Adipocyte (in vitro differentiated cells): Measurements from ENCODE around the gene PTER.

Experiments used
- DNase-seq: peaks from one replicate; pipeline ENCODE4 v3.0.0-alpha.2; 2015; ENCODE audit warnings: low read depth
- H3K27me3 ChIP-seq: replicated peaks from 2 replicates; pipeline ENCODE4 v1.7.0; 2013; ENCODE audit warnings: mild to moderate bottlenecking, low read length, moderate library complexity; ENCODE audit not compliant: control insufficient read depth, insufficient read depth
- H3K36me3 ChIP-seq: 2 replicates; pipeline ENCODE4 v1.7.0; 2013; ENCODE audit warnings: low read length, mild to moderate bottlenecking, moderate library complexity; ENCODE audit not compliant: control insufficient read depth, insufficient read depth, severe bottlenecking
- H3K4me1 ChIP-seq: 2 replicates; pipeline ENCODE4 v1.7.0; 2013; ENCODE audit warnings: mild to moderate bottlenecking, low read length, moderate library complexity; ENCODE audit not compliant: control insufficient read depth, insufficient read depth
- H3K4me3 ChIP-seq: 2 replicates; pipeline ENCODE4 v1.7.0; 2013; ENCODE audit warnings: mild to moderate bottlenecking, low read length, moderate library complexity
- H3K9ac ChIP-seq: 2 replicates; pipeline ENCODE4 v1.7.0; 2013; ENCODE audit warnings: mild to moderate bottlenecking, low read length, moderate library complexity
- H3K9me3 ChIP-seq: 2 replicates; pipeline ENCODE4 v1.7.0; 2013; ENCODE audit warnings: mild to moderate bottlenecking, low read length, moderate library complexity; ENCODE audit not compliant: control insufficient read depth

PTER gene, protein sequence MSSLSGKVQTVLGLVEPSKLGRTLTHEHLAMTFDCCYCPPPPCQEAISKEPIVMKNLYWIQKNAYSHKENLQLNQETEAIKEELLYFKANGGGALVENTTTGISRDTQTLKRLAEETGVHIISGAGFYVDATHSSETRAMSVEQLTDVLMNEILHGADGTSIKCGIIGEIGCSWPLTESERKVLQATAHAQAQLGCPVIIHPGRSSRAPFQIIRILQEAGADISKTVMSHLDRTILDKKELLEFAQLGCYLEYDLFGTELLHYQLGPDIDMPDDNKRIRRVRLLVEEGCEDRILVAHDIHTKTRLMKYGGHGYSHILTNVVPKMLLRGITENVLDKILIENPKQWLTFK

DNA sequence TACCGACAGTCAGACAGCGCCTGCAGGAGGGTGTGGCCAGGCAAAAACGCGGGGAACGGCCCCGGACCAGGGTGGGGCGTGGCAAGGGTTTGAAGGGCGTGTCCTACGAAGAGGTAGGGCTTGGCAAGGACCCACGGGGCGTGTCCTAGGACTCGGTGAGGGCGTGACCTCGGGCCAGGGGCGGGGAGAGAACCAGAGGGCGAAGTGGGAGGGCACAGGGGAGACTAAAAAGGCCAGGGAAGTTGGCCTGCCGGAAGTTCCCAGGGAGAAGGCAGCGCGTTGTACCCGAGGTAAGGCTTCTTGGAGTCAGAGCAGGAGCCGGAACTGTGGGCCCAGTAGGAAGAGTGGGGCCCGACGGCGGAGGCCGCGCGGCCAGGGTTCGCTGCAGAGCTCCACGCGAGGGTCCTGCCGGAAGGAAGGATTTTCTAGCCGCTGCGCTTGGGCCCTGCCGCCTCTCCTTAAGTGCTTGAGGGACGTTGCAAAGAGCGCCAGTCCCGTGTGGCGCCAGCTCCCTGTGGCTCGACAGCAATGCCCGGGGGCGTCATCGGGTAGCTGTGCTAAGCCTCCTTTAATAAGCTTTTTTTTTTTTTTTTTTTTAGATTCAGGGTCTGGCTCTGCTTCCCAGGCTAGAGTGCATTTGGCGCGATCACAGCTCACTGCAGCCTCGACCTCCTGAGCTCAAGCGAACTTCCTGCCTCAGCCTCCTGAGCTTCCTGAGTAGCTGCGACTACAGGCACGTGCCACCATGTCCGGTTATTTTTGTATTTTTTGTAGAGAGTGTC is at the start of gene PTER:
Gene PTER (plus strand): TSS at position 253 of the 782 bp plus-strand sequence. CDS start 47,375 bp downstream, outside the sequence.
- Histone ChIP-seq H3K4me1 (peaks cover 41% of the 10 kb centered on the region), H3K27me3 (peaks cover 6% of the 10 kb centered on the region), H3K4me3 (peak within 1 kb of the TSS; percentile 82), H3K36me3 (no peaks in the 10 kb centered on the region), H3K9ac (peak within 1 kb of the TSS; percentile 86), H3K9me3 (no peaks in the 10 kb centered on the region)
- peak; percentile 91 for DNase-seq

DNA sequence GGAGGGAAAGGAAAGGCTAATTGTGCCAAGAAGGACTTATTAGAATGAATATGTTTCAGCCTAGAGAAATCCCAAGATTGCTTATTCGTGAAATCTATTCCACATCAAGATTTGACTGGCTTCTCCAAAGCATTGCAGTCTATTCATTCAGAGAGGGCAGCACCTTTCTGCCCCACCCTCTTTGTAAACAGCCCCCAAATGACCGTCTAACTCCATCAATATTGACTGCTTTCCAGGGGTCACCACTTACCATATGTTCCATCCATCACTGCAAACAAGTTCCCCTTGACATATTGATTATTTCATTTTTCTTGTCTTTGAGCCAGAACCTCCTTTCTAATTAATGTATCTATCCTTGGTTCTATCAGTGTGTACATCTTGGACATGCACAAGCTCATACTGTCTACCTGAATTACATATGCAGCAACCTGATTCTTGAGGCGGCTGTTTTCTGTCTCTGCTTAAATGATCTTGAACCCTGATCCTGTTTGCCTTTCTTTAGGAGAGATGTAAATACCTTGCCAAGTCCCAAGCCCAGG is 44.2 kb upstream of the PTER start:
- Histone ChIP-seq H3K4me3 (no peak overlapping the region), H3K36me3 (no peaks in the 10 kb centered on the region), H3K9me3 (no peaks in the 10 kb centered on the region), H3K9ac (no peak overlapping the region), H3K27me3 (no peaks in the 10 kb centered on the region), H3K4me1 (no peaks in the 10 kb centered on the region)
- no peak for DNase-seq

DNA sequence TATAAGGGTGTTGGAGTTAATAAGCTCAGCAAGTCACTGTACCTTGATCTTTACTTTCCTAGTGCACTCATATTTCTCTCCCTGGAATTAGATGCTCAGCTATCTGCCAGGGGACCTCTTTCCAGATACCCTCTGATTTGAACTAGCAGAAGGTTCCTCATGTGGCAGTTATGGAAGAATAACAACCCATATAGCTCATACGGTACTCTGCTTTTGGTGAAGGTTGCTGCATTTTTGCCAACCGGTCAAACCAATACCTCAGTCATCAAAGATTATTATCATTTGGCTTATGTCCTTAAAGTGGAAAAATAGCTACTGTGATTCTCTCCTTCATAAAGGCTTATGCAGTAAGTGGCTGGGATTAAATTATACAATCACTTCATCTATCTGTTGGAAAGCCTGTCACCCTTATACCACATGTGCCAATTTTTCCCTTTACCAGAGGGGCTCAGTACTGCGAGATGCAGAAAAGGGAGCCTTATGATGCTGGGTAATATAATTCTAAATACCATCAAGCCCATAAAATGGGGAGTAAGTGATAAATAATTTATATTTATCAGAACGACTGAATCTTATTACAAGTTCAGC is 43.4 kb upstream of the PTER start:
- no peak overlapping the region for H3K9ac ChIP-seq
- no peaks in the 10 kb centered on the region for H3K9me3 ChIP-seq
- DNase-seq = no peak
- H3K27me3 ChIP-seq = no peaks in the 10 kb centered on the region
- H3K36me3 ChIP-seq = no peaks in the 10 kb centered on the region
- H3K4me3 ChIP-seq = no peak overlapping the region
- no peaks in the 10 kb centered on the region for H3K4me1 ChIP-seq

DNA sequence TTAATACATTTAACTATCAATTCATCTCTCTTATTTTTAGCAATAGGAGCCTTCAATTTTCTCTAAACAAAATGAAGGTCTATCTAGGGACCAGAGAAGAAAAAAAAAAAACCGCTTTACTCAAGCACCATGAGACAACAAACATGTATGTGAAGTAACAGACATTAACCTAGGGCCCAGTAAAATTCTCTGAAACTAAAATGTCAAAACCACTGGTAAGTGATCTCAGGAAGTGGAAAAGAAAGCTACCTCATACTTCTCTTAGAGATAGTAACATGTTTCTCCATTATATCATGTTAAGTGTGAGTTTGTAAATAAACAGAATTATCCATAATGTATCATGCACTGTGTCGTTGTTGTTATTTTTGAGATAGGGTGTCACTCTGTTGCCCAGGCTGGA is 35.4 kb upstream of the PTER start:
- Histone ChIP-seq H3K36me3 (no peaks in the 10 kb centered on the region), H3K9ac (no peak overlapping the region), H3K9me3 (peaks cover under 1% of the 10 kb centered on the region), H3K4me1 (no peaks in the 10 kb centered on the region), H3K27me3 (peaks cover 5% of the 10 kb centered on the region), H3K4me3 (no peak overlapping the region)
- no peak for DNase-seq

DNA sequence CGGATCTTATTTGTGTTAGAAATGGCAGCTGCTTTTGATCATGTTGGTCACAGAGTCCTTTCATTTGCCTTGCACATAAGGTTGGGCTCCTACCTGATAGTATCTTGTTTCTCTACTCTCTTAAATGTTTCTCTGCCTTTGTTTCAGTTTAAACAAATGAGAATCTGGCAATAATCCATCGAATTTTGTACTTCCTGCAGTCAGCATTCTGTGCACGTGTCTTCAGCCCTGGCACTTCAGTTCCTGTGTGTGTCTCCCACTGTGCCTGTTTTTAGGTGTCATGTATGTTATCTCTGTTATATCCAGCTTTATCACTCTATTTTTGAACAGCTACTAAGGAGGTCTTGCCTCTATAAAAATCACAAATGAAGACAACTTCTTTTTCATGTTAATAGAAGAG is 28.4 kb upstream of the PTER start:
- H3K27me3 ChIP-seq = peaks cover 15% of the 10 kb centered on the region
- H3K9ac ChIP-seq = no peak overlapping the region
- H3K36me3 ChIP-seq = no peaks in the 10 kb centered on the region
- peaks cover 3% of the 10 kb centered on the region for H3K9me3 ChIP-seq
- no peak overlapping the region for H3K4me3 ChIP-seq
- DNase-seq = no peak
- H3K4me1 ChIP-seq = no peaks in the 10 kb centered on the region

DNA sequence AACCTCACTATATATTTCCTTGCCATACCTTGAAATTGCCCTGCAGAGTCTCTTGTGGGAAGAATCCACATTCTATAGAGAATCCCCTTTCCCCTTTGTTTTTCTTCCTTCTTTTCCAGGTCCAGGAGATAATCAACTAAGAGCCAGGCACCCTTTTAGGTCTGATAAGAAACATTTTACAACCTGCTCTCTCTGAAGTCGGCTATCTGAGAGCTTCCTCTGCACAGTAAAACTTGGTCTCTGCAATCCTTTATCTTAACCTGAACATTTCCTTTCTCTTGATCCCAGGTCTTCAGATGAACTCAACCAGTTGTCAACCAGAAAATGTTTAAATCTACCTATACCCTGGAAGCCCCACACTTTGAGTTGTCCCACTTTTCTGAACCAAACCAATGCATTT is 19.5 kb upstream of the PTER start:
- peaks cover 20% of the 10 kb centered on the region for H3K27me3 ChIP-seq
- no peak overlapping the region for H3K4me3 ChIP-seq
- H3K9ac ChIP-seq = no peak overlapping the region
- no peaks in the 10 kb centered on the region for H3K4me1 ChIP-seq
- H3K9me3 ChIP-seq = no peaks in the 10 kb centered on the region
- no peak for DNase-seq
- no peaks in the 10 kb centered on the region for H3K36me3 ChIP-seq

DNA sequence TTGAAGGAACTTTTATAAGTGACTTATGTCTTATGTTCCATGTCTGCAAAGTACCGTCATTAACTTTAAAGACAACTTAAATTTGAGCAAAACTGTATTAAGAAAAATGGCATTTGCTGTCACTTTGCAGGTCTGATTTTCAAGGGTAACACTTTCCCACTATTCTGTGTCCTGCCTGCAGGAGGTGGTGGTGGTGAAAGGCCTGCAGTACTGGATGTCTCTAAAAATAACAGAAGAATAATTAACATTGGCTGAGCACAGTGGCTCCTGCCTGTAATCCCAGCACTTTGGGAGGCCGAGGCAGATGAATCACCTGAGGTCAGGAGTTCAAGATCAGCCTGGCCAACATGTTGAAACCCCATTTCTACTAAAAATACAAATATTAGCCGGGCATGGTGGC is 13.2 kb upstream of the PTER start:
- no peak overlapping the region for H3K4me3 ChIP-seq
- peaks cover 18% of the 10 kb centered on the region for H3K27me3 ChIP-seq
- DNase-seq = no peak
- no peak overlapping the region for H3K9ac ChIP-seq
- H3K4me1 ChIP-seq = no peaks in the 10 kb centered on the region
- peaks cover 3% of the 10 kb centered on the region for H3K9me3 ChIP-seq
- no peaks in the 10 kb centered on the region for H3K36me3 ChIP-seq

DNA sequence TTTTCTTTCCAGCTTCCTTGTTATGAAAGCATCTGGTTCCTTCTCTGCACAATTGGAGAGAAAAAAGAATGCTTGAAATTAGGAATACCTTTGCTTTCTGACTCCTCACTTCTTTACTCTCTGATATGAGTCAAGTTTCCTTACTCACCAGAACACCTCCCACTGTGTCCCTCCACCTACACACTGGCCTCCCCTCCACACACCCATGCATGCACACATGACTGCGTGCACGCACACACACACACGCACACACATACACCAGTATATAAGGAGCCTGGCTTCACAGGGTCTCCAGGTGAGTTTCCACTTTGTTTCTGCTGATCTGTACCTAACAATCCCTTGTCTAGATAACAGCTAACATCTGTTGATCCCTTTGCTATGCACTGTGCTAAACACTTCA is 11.4 kb upstream of the PTER start:
- peaks cover 18% of the 10 kb centered on the region for H3K27me3 ChIP-seq
- H3K36me3 ChIP-seq = no peaks in the 10 kb centered on the region
- no peaks in the 10 kb centered on the region for H3K4me1 ChIP-seq
- H3K4me3 ChIP-seq = no peak overlapping the region
- peaks cover 3% of the 10 kb centered on the region for H3K9me3 ChIP-seq
- H3K9ac ChIP-seq = no peak overlapping the region
- no peak for DNase-seq

DNA sequence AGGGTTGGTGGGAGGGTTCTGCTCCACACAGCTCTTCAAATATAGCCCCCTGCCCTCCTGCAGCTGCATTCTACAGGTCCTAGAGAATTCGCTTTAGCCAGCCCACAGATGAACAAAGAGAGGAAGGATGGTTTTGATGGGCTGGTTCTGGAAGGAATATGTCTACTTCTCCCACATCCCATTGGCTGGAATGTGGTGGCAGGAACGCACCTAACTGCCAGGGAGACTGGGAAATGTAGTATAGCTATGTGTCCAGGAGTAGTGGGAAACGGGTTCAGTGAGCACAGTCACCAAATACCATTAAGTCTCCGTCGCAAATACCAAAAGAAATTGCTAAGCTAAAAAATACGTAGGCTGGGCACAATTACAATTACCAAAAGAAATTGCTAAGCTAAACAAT is 7.3 kb upstream of the PTER start:
- Histone ChIP-seq H3K27me3 (peaks cover 6% of the 10 kb centered on the region), H3K9me3 (peaks cover 3% of the 10 kb centered on the region), H3K36me3 (no peaks in the 10 kb centered on the region), H3K9ac (no peak overlapping the region), H3K4me3 (no peak overlapping the region), H3K4me1 (no peaks in the 10 kb centered on the region)
- no peak for DNase-seq

DNA sequence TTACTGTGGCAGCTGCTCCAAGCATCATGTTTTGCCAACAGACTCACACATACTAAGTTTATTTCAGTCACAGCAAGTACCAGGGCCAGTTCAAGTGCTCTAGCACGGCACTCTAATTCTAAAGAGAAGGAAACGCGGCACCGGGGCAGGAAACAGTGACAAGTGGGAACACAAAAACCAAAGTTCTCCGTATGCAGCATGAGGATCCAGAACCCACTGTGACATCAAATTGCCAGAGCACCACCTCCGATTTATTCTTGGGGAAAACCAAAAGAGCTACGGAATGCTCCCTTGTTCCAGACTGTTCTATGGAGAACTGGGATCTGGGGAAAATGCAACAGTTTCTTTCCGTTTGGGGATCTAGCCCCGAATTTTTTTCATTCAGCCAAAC is 448 bp upstream of the PTER start:
- peak overlapping the region; percentile 86 for H3K9ac ChIP-seq
- peak; percentile 28 for DNase-seq
- H3K4me3 ChIP-seq = peak overlapping the region; percentile 82
- H3K27me3 ChIP-seq = peaks cover 6% of the 10 kb centered on the region
- H3K4me1 ChIP-seq = peaks cover 35% of the 10 kb centered on the region
- H3K36me3 ChIP-seq = no peaks in the 10 kb centered on the region
- no peaks in the 10 kb centered on the region for H3K9me3 ChIP-seq

DNA sequence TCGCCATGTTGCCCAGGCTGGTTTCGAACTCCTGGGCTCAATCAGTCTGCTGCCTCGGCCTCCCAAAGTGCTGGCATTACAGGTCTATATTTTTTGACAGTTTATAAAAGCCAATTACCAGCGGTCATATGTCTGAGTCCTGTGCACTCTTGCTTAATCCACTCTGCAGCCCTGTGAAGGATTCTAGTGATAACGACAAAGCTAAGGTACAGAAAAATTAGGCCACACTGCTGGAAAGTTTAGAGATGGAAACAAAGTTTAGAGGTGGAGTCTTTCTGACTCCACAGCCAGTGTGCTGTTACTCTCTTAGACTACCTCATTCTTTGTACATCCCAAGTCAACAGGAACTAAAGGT is 707 bp downstream of the PTER start:
- Histone ChIP-seq H3K27me3 (peaks cover 3% of the 10 kb centered on the region), H3K9ac (peak overlapping the region; percentile 86), H3K4me3 (peak overlapping the region; percentile 82), H3K4me1 (peaks cover 42% of the 10 kb centered on the region), H3K36me3 (no peaks in the 10 kb centered on the region), H3K9me3 (no peaks in the 10 kb centered on the region)
- DNase-seq = no peak
